ENCODE results near the gene PARD3.

DNA sequence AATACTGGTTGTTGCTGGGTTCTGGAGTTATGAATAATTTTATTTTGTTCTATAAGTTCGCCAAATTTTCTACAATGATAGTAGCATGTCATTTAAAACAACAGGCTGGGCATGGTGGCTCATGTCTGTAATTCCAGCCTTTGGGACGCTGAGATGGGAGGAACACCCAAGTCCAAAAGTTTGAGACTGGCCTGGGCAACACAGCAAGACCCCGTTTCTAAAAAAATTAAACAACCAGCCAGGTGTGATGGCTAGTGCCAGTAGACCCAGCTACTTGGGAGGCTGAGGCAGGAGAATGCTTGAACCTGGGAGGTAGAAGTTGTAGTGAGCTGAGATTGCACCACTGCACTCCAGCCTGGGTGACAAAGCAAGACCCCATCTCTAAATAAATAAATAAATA, 347.7 kb downstream of the PARD3 start:
- TF ChIP-seq CTCF (IDR thresholded peaks at IDR 0.05) (no peak), POLR2A (IDR thresholded peaks at IDR 0.05) (no peak), EP300 (IDR thresholded peaks at IDR 0.05) (no peak), POLR2AphosphoS5 (IDR thresholded peaks at IDR 0.05) (no peak)
